Effector memory CD8-positive, alpha-beta T cell (primary cell): Measurements from ENCODE around the gene C6orf132.
"Not testable (repeated sequence)": the region's sequence is repeated elsewhere in the genome, so short reads cannot be mapped to it uniquely, and the experiment has no call there.

ENCODE experiments used
- ATAC-seq: fragments of 150-1000 bp; cut with Tn5 transposase; replicated peaks from 2 replicates; pipeline ENCODE4 v1.10.0; 2021; ENCODE audit warnings: mild to moderate bottlenecking, moderate library complexity
- DNase-seq, 3 experiments: peaks; one replicate each; pipeline ENCODE4 v3.0.0; 2021
- H3K27ac Mint-ChIP-seq, 2 donors: one replicate each; pipeline ENCODE4 v1.8.0; 2022; ENCODE audit warnings: mild to moderate bottlenecking in 2 of 2, mixed read lengths in 2 of 2, moderate library complexity in 2 of 2
- H3K27me3 Mint-ChIP-seq, 2 donors: one replicate each; pipeline ENCODE4 v1.8.0; 2022; ENCODE audit warnings: mixed read lengths in 2 of 2
- H3K36me3 Mint-ChIP-seq: one replicate; pipeline ENCODE4 v1.8.0; 2022; ENCODE audit warnings: mild to moderate bottlenecking, moderate library complexity, mixed read lengths; ENCODE audit not compliant: insufficient read depth
- H3K4me1 Mint-ChIP-seq, 2 donors: one replicate each; pipeline ENCODE4 v1.8.0; 2022; ENCODE audit warnings: low read depth in 2 of 2, mixed read lengths in 2 of 2
- H3K4me3 Mint-ChIP-seq, 2 donors: one replicate each; pipeline ENCODE4 v1.8.0; 2022; ENCODE audit warnings: mild to moderate bottlenecking in 2 of 2, mixed read lengths in 2 of 2, moderate library complexity in 2 of 2
- H3K9me3 Mint-ChIP-seq, 2 donors: one replicate each; pipeline ENCODE4 v1.8.0; 2022; ENCODE audit warnings: mixed read lengths in 2 of 2

C6orf132 gene

DNA sequence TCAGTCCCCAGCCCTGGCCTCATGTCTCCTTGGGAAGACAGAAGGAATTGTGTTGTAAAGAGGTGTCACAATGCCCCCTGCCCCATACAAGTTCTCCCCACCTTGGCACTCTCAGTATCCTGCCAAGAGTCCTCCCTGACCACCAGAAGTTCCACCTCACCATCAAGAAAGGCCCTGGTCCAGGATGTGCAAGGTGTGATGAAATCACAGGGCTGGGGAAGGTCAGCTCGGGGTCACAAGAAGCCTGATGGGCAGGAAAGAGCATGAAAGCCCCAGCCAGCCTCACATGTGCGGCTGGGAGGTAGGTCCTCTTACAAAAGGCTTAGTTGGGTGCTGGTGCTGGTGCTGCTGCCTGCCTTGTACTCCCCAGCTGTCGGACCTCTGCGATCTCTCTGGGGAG is 12.9 kb upstream of the C6orf132 start:
- DNase-seq (no peak), ATAC-seq (no peak)
- Mint-ChIP-seq H3K9me3 (no peaks in the 10 kb centered on the region), H3K4me1 (no peaks in the 10 kb centered on the region), H3K36me3 (no peaks in the 10 kb centered on the region), H3K4me3 (no peak overlapping the region), H3K27me3 (peaks cover 2 to 12% of the 10 kb centered on the region in 2 donors), H3K27ac (no peak overlapping the region)

DNA sequence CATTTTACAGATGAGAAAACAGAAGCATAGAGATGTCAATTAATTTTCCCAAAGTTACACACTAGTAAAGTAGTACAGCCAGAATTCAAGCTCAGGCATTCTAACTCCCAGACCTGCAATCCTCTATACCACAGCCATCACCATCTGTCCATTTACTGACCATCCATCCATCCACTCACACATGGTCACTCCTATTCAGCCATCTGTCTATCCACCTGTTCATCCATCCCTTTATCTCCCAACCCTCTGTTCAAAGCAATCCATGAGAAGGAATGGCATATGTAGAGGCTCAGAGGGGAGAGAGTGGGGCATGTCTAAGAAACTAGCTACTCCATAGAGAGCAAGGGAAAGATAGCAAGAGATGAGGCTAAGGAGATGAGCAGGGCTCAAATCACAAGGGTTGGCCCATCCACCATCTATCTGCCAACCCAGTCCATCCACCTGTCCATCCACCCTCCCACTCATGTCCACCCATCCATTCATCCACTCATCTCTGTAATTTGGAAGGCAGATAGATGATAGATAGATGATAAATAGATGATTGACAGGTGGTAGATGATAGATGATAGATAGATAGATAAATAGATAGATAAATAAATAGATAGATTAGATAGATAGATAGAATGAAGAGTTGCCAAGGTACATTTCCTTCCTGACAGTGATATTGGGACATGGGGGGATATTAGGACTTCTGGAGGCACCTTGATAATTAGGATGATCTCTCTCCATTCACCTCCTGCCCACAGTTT is 12.2 kb upstream of the C6orf132 start:
- no peak for ATAC-seq
- DNase-seq: no peak
- no peaks in the 10 kb centered on the region for H3K9me3 Mint-ChIP-seq
- no peak overlapping the region for H3K27ac Mint-ChIP-seq
- H3K4me1 Mint-ChIP-seq: no peaks in the 10 kb centered on the region
- H3K36me3 Mint-ChIP-seq: no peaks in the 10 kb centered on the region
- peaks cover 0 to 7% of the 10 kb centered on the region in 2 donors for H3K27me3 Mint-ChIP-seq
- no peak overlapping the region for H3K4me3 Mint-ChIP-seq

DNA sequence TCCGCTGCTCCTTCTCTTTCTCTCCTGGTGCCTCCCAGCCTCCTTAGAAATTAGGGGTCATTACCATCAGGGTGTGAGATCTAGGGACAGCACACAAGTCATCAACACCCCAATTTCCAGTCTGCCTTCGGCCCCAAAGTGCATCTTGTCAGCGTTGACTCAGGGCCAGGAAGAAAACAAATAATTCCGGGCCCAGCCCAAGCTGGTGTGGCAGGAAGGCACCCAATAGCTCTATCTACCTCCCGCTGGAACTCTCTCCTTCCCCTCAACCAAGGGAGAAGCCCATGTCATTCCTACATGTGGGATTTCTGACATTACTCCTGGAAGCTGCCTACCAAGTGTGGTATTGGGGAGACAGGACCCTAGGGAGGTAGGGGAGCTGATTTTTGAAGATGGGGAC is 11.5 kb upstream of the C6orf132 start:
- H3K4me3 Mint-ChIP-seq: no peak overlapping the region
- H3K27me3 Mint-ChIP-seq: peaks cover 0 to 14% of the 10 kb centered on the region in 2 donors
- DNase-seq (no peak), ATAC-seq (no peak)
- H3K4me1 Mint-ChIP-seq: no peaks in the 10 kb centered on the region
- H3K9me3 Mint-ChIP-seq: no peaks in the 10 kb centered on the region
- H3K36me3 Mint-ChIP-seq: no peaks in the 10 kb centered on the region
- no peak overlapping the region for H3K27ac Mint-ChIP-seq

DNA sequence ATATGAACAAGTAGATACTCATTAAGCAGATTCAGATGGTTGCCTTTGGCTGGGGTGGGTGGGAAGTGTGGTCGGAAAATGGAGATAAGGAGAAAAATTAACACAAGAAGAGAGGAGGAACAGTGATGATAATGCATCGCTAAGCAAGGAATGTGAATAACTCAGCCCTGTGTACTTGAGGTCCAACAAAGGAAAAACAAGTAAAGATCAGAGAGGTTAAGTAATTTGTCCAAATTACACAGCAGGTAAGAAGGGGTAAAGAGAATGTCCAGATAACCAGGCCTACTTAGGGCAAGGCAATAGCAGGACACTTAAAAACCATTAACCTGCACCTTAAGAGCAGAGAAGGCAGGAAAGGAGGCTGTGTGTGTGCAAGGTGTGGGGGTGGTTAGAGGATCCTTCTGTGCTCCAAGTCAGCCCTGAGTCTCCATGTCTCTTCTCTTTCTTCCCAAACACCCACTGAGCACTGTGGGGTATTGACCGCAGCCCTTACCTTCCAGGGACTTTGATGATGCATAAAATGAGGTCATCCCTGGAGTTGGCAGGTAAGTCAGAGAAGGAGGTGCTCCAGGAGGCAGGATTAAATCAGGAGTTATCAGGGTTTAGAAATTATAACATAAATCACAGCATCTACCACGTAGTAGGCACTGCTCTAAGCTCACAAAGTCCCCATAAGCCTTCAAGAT is 10.3 kb upstream of the C6orf132 start:
- not testable (repeated sequence) for ATAC-seq, H3K27ac Mint-ChIP-seq, H3K4me1 Mint-ChIP-seq, H3K9me3 Mint-ChIP-seq, DNase-seq, H3K4me3 Mint-ChIP-seq, H3K36me3 Mint-ChIP-seq
- peaks cover 0 to 21% of the 10 kb centered on the region in 2 donors for H3K27me3 Mint-ChIP-seq

DNA sequence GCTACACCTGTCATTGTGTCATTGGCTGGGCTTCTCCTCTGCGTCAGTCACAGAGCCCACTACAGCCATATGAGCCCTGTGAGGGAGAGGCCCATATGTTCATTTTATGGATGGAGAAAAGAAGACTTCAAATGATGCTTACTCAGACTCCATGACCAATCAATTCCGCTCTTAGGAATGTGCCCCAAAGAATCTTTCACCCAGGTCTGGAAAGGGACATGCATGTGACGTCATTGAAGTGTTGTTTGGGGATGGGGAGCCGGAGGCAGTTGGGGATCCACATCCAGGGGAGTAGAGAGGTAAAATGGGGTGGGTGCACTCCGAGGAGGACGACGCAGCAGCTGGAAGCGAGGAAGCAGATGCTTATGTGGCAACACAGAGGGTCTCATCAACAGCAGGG is 9.6 kb upstream of the C6orf132 start:
- Mint-ChIP-seq H3K27ac (no peak overlapping the region), H3K36me3 (no peaks in the 10 kb centered on the region), H3K4me1 (no peaks in the 10 kb centered on the region), H3K9me3 (no peaks in the 10 kb centered on the region), H3K4me3 (no peak overlapping the region), H3K27me3 (peaks cover 0 to 21% of the 10 kb centered on the region in 2 donors)
- DNase-seq (no peak), ATAC-seq (no peak)

DNA sequence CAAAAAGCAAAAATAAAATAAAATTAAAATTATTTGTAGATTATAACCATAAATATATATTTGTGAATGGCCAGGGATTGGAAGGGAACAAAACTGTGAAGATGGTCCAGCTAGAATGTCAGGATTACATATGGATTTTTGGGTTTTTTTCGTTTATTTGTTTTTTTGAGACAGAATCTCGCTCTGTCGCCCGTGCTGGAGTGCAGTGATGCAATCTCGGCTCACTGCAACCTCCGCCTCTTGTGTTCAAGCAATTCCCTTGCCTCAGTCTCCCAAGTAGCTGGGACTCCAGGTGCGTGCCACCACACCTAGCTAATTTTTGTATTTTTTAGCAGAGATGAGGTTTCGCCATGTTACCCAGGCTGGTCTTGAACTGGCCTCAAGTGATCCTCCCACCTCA is 7.8 kb upstream of the C6orf132 start:
- no peak for ATAC-seq

DNA sequence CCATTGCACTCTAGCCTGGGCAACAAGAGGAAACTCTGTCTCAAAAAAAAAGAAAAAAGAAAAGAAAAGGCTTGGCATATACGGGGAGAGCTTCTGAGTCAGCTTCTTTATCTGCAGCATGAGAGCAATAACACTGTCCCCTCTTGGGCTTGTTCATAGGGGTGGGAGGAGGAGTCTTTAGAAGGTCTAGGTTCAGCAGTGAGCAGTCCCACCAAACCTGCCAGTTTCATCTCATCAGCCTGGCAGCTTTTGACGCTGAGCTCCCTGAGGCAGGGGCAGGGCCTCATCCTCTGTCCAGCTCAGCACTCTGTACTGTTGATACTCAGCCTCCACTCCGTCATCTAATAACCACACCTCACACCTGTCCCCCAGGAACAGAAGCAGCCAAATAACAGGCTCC is 5.6 kb upstream of the C6orf132 start:
- Mint-ChIP-seq H3K9me3 (no peaks in the 10 kb centered on the region), H3K36me3 (no peaks in the 10 kb centered on the region), H3K27ac (no peak overlapping the region), H3K4me3 (no peak overlapping the region), H3K27me3 (peaks cover 17 to 40% of the 10 kb centered on the region in 2 donors), H3K4me1 (no peaks in the 10 kb centered on the region)
- no peak for ATAC-seq
- DNase-seq: no peak

More for the DNA sequence above, 7.8 kb upstream of the C6orf132 start:
- no peaks in the 10 kb centered on the region for H3K9me3 Mint-ChIP-seq
- no peaks in the 10 kb centered on the region for H3K4me1 Mint-ChIP-seq
- H3K4me3 Mint-ChIP-seq: no peak overlapping the region
- no peaks in the 10 kb centered on the region for H3K36me3 Mint-ChIP-seq
- peaks cover 5 to 31% of the 10 kb centered on the region in 2 donors for H3K27me3 Mint-ChIP-seq
- no peak overlapping the region for H3K27ac Mint-ChIP-seq
- DNase-seq: no peak

DNA sequence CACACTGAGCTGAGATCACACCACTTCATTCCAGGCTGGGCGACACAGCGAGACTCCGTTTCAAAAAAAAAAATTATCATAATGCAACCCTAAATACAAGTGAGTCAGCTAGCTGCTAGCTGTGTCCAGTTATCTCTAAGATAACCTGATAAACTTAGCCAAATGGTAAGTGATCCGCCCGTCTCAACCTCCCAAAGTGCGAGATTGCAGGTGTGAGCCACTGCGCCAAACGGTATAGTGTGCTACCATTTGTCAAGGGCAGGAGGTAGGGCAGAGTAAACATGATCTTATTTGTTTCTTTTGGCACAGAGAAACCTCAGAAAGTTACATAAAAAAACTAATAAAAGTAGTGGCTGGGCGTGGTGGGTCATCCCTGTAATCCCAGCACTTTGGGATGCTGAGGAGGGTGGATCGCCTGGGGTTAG is 4.7 kb upstream of the C6orf132 start:
- Mint-ChIP-seq H3K4me3 (no peak overlapping the region), H3K27me3 (peaks cover 24 to 48% of the 10 kb centered on the region in 2 donors), H3K4me1 (peaks cover 0 to 2% of the 10 kb centered on the region in 2 donors), H3K9me3 (no peaks in the 10 kb centered on the region), H3K36me3 (no peaks in the 10 kb centered on the region), H3K27ac (no peak overlapping the region)
- no peak for ATAC-seq
- no peak for DNase-seq

DNA sequence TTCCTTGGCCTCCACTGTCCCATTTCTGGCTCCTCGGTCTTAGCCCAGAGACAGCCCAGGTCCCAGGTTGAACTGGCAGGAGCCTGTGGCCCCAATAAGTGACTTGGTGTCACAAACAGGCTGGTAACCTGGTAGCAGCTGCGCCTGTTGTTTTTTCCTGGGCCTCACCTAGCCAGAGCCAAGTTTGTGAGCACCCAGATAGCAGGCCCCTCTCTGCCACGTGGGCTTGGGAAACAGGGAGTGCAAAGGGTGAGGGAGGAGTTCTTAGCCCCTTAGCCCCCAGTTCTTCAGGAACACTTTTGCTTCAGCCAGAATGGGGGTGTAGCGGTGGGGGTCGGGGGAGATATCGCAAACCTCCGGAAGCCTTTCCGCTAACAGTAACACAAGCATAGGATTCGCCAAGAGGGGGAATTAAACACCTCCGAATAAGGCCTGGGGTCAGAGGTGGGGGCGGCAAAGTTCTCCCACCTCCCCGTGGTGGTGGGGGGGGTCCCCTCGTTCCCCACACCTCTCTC is 760 bp downstream of the C6orf132 start:
- DNase-seq: no peak
- H3K9me3 Mint-ChIP-seq: no peaks in the 10 kb centered on the region
- H3K27me3 Mint-ChIP-seq: peaks cover 24 to 56% of the 10 kb centered on the region in 2 donors
- peaks cover 0 to 2% of the 10 kb centered on the region in 2 donors for H3K4me1 Mint-ChIP-seq
- no peak for ATAC-seq
- H3K4me3 Mint-ChIP-seq: peak overlapping the region in 1 of 2 donors; percentile 27
- H3K27ac Mint-ChIP-seq: no peak overlapping the region
- no peaks in the 10 kb centered on the region for H3K36me3 Mint-ChIP-seq

DNA sequence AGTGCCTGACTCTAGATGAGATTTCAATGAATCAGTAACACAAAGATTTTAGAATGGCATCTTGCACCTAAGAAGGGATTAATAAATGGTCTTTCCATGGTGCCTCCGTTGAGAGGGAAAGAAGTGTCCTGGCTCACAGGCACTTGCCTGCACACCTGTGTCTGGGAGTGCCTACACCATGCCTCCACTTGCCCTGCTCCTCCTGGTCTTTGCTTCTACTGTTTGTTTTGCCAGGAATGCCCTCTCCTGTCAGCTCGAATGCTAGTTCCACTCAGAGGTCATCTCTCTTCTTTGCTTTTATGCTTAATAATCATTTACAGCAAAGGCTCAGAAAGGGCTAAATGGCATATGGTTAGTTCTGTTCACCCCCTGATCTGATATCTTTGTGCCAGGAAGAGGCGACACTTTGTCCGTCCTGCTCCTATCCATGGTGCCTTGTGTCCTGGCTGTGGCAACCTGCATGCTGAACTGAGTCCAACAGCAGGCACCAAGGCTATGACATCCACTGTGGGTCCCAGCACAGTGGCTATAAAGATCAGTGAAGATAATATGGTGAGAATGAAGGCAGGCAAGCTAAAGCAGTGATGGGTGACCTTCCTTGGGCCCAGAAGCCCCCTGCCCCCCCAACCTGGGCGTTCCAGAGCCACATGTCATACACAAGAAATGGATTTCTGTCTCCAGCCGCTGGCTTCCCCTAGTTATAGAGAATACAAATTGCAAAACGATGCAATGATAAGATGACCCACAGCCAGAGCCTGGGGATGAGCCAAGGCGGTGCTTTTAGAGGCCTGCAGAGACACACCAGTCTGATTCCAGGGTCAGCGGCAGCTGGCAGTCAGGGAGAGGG is 1.4 kb downstream of the C6orf132 start:
- DNase-seq: no peak
- H3K36me3 Mint-ChIP-seq: no peaks in the 10 kb centered on the region
- no peak overlapping the region for H3K27ac Mint-ChIP-seq
- no peak for ATAC-seq
- H3K9me3 Mint-ChIP-seq: no peaks in the 10 kb centered on the region
- H3K4me3 Mint-ChIP-seq: peak overlapping the region in 1 of 2 donors; percentile 27
- peaks cover 0 to 2% of the 10 kb centered on the region in 2 donors for H3K4me1 Mint-ChIP-seq
- peaks cover 24 to 53% of the 10 kb centered on the region in 2 donors for H3K27me3 Mint-ChIP-seq

DNA sequence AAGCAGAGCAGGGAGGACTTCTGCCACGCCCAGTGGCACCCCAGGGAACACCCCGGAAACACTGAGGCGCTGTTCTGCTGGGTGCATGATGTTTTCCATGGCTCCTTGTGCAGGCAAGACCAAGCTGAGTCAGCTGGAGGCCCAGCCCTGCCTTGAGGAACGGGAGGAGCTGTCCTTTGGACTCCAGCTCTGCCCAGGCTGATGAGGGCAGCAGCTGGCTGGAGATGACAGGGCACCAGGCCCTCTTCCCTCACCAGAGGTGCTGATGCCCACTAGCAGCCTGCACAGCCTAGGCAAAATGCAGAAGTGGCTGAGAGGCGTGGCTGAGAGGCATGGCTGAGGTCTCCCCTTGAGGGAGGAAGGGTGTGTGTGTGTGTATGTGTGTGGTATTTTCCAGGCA is 2.4 kb downstream of the C6orf132 start:
- Mint-ChIP-seq H3K4me1 (peaks cover 0 to 2% of the 10 kb centered on the region in 2 donors), H3K27me3 (peaks cover 17 to 44% of the 10 kb centered on the region in 2 donors), H3K4me3 (no peak overlapping the region), H3K36me3 (no peaks in the 10 kb centered on the region), H3K27ac (no peak overlapping the region), H3K9me3 (no peaks in the 10 kb centered on the region)
- ATAC-seq: no peak
- no peak for DNase-seq

DNA sequence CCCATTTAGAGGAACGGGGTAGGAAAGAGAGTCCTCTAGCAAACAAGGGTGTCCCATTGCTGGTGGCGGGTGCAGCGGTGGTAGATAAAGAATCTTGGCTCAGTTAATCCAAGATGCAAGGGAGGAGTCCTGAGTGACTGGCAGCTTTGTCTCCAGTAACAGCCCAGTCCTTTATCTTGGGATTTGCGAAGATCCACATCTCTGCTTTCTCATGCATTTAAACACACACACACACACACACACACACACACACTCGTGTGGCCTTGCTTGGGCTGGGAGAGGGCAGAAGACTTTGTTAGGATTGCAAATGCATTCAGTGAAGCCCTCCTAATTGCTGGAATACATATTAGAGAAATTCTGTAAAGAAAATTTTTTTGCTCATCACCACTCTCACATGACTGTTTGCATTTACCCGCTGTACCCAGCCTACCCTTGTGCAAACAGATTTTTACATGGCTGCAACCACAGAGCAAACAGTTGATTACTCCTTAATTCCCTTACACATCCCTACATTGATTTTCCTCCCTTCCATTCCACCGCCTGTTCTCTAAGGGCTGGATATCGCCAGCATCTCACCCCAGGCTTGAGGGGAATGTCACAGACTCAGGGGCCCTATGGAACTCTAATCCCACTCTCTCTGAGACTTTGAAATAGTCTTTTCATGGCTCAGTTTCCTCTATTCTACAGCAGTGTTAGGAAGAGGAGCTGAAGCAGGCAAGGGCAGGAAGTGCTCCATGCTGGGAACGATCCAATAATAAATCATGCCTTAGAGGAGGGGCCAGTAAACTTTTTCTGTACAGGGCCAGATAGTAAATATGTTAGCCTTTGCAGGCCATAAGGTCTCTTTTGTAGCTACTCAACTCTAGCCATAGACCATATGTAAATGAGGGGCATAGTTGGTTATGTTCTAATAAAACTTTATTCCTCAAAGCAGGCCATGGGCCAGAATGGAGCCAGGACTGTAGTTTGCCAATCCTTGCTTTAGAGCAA is 3.5 kb downstream of the C6orf132 start:
- DNase-seq (no peak), ATAC-seq (no peak)
- Mint-ChIP-seq H3K36me3 (no peaks in the 10 kb centered on the region), H3K4me3 (no peak overlapping the region), H3K4me1 (peaks cover 0 to 2% of the 10 kb centered on the region in 2 donors), H3K27ac (no peak overlapping the region), H3K27me3 (peaks cover 15 to 38% of the 10 kb centered on the region in 2 donors), H3K9me3 (no peaks in the 10 kb centered on the region)
